ENCODE measurements around the gene GUSB.
A peak's percentile ranks its signal among the peaks of the same experiment; 100 is the strongest.

GUSB gene

DNA sequence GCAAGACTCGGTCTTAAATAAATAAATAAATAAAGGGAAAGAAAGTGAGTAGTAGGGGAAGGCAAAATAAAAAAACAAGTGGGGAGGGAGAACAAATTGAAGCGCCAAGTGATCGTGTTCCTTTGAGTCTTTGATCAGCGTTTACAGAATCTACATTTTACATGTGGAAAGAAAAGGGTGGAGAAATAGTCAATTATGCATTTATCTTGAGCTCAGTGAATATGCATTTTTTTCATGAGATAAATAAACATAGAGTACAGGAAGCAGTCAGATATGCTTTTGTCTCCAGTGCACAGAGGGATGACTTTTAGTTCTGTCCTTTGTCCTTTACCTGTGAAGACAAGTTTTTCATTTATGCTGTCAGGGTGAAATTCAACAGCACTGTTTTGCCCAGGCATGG lies 6.1 kb upstream of the GUSB start:
- Histone ChIP-seq H3K4me3 (ENCODE audit: control insufficient read depth in 1 of 7, extremely low read depth in 1 of 7, insufficient read depth in 4 of 7, low read depth in 2 of 7, low read length in 6 of 7) (no peak overlapping the region), H3K27me3 (replicated peaks in 2 of 5; ENCODE audit: control insufficient read depth in 4 of 5, insufficient read depth in 5 of 5, low read length in 4 of 5) (no peaks in the 10 kb centered on the region), H3K27ac (ENCODE audit: insufficient read depth in 1 of 2, low read depth in 1 of 2, low read length in 2 of 2, poor library complexity in 1 of 2, severe bottlenecking in 2 of 2) (no peak overlapping the region), H3K9me3 (ENCODE audit: control extremely low read depth in 1 of 5, control insufficient read depth in 4 of 5, insufficient read depth in 2 of 5, low read depth in 1 of 5, low read length in 4 of 5) (no peaks in the 10 kb centered on the region), H3K36me3 (ENCODE audit: control insufficient read depth in 4 of 4, insufficient read depth in 4 of 4, low read length in 3 of 4) (no peaks in the 10 kb centered on the region), H3K4me1 (ENCODE audit: control extremely low read depth in 1 of 4, control insufficient read depth in 4 of 4, insufficient read depth in 4 of 4, low read length in 3 of 4) (peaks cover 0 to 3% (median 1%) of the 10 kb centered on the region in 4 experiments)
- DNase-seq: no peak
- ChIA-PET POLR2A (interaction anchor here (0.6 kb wide), 1 partner anchor 127 kb away, joined by 3 read pairs; the partner anchor contains the start of gene CRCP), CTCF (no interaction called here)
- WGBS (ENCODE audit: insufficient coverage): 100% methylated on average over 4 of the region's 4 CpGs

DNA sequence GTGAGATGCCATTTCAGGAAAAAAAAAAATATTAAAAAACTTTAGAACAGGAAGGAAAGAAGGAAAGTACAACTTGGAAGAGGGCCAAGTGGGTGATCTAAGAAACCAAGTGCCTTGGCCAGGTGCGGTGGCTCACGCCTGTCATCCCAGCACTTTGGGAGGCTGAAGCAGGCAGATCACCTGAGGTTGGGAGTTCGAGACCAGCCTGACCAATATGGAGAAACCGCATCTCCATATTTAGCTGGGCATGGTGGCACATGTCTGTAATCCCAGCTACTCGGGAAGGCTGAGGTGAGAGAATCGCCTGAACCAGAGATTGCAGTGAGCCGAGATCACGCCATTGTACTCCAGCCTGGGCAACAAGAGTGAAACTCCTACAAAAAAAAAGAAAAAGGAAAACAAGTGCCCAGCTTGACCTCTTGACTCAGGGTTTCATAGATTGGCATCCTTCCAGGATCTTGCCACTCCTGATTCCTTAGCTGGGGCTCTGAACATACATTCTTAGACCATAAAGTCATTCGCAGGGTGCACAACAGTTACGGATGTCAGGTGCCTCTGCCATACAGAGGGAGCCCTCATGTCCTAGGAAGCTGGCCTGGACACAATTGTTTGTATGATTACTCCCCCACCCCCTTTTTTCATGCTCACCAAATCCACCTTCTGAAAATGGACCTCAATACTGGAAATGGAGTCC lies 2.1 kb upstream of the GUSB start:
- Histone ChIP-seq H3K27ac (ENCODE audit: insufficient read depth in 1 of 2, low read depth in 1 of 2, low read length in 2 of 2, poor library complexity in 1 of 2, severe bottlenecking in 2 of 2) (no peak overlapping the region), H3K27me3 (replicated peaks in 2 of 5; ENCODE audit: control insufficient read depth in 4 of 5, insufficient read depth in 5 of 5, low read length in 4 of 5) (no peaks in the 10 kb centered on the region), H3K4me1 (ENCODE audit: control extremely low read depth in 1 of 4, control insufficient read depth in 4 of 4, insufficient read depth in 4 of 4, low read length in 3 of 4) (peaks cover 0 to 21% (median 16%) of the 10 kb centered on the region in 4 experiments), H3K9me3 (ENCODE audit: control extremely low read depth in 1 of 5, control insufficient read depth in 4 of 5, insufficient read depth in 2 of 5, low read depth in 1 of 5, low read length in 4 of 5) (no peaks in the 10 kb centered on the region), H3K4me3 (ENCODE audit: control insufficient read depth in 1 of 7, extremely low read depth in 1 of 7, insufficient read depth in 4 of 7, low read depth in 2 of 7, low read length in 6 of 7) (no peak overlapping the region), H3K36me3 (ENCODE audit: control insufficient read depth in 4 of 4, insufficient read depth in 4 of 4, low read length in 3 of 4) (peaks cover 0 to 8% (median 6%) of the 10 kb centered on the region in 4 experiments)
- ChIA-PET POLR2A (no interaction called here), CTCF (no interaction called here)
- 97% methylated on average over 10 of the region's 10 CpGs for WGBS (ENCODE audit: insufficient coverage)
- no peak for DNase-seq

DNA sequence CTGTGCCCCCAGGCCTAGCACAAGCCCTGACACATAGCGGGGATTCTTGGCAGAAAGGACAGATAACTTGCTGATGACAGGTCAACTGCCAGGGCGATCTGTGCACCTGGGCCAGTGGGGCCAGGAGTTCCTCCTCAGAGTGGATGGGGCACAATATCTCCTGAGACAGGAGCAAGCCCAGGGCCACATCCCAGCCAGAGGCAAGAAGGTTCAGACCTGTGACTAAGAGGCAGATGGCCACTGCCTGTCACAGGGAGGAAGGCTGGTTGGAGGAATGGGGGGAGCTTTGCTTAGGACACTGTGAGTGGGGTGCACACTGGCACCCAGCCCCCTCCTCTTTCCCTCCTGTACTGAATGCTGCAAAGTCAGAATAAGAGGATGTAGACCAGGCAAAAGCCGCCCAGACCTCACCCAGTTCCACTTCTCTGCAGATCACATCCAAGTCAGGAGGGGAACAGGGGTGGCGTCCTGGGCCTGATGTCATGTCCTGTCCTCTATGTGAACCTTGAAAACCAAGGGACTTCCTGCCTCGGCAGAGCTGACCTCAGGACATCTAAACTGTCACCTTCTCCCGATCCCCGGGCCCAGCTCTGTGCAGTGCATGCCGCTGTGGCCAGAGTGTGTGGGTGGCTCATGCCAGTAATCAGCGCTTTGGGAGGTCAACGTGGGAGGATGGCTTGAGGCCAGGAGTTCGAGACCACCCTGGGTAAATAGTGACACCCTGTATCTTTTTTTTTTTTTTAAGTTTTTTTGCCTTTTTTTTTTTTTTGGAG lies 1.3 kb downstream of the GUSB start:
- no peaks in the 10 kb centered on the region for H3K27me3 ChIP-seq (replicated peaks in 2 of 5; ENCODE audit: control insufficient read depth in 4 of 5, insufficient read depth in 5 of 5, low read length in 4 of 5)
- H3K4me3 ChIP-seq (ENCODE audit: control insufficient read depth in 1 of 7, extremely low read depth in 1 of 7, insufficient read depth in 4 of 7, low read depth in 2 of 7, low read length in 6 of 7): peak overlapping the region in 5 of 7 experiments; percentile 56 to 80 (median 79)
- H3K27ac ChIP-seq (ENCODE audit: insufficient read depth in 1 of 2, low read depth in 1 of 2, low read length in 2 of 2, poor library complexity in 1 of 2, severe bottlenecking in 2 of 2): peak overlapping the region in 1 of 2 experiments; percentile 39
- peaks cover 0 to 21% (median 16%) of the 10 kb centered on the region in 4 experiments for H3K4me1 ChIP-seq (ENCODE audit: control extremely low read depth in 1 of 4, control insufficient read depth in 4 of 4, insufficient read depth in 4 of 4, low read length in 3 of 4)
- DNase-seq: peak; percentile 48 to 92 (median 87)
- no peaks in the 10 kb centered on the region for H3K9me3 ChIP-seq (ENCODE audit: control extremely low read depth in 1 of 5, control insufficient read depth in 4 of 5, insufficient read depth in 2 of 5, low read depth in 1 of 5, low read length in 4 of 5)
- ChIA-PET POLR2A (interaction anchor here (0.7 kb wide), 1 partner anchor 513 kb away, joined by 3 read pairs; no protein-coding TSS in a partner anchor), CTCF (interaction anchor here (0.6 to 2.1 kb wide), 3 partner anchors 8 to 913 kb away, joined by 3 to 6 read pairs (median 3); no protein-coding TSS in a partner anchor)
- WGBS (ENCODE audit: insufficient coverage): 36% methylated on average over 9 of the region's 11 CpGs
- H3K36me3 ChIP-seq (ENCODE audit: control insufficient read depth in 4 of 4, insufficient read depth in 4 of 4, low read length in 3 of 4): peaks cover 0 to 23% (median 22%) of the 10 kb centered on the region in 4 experiments

DNA sequence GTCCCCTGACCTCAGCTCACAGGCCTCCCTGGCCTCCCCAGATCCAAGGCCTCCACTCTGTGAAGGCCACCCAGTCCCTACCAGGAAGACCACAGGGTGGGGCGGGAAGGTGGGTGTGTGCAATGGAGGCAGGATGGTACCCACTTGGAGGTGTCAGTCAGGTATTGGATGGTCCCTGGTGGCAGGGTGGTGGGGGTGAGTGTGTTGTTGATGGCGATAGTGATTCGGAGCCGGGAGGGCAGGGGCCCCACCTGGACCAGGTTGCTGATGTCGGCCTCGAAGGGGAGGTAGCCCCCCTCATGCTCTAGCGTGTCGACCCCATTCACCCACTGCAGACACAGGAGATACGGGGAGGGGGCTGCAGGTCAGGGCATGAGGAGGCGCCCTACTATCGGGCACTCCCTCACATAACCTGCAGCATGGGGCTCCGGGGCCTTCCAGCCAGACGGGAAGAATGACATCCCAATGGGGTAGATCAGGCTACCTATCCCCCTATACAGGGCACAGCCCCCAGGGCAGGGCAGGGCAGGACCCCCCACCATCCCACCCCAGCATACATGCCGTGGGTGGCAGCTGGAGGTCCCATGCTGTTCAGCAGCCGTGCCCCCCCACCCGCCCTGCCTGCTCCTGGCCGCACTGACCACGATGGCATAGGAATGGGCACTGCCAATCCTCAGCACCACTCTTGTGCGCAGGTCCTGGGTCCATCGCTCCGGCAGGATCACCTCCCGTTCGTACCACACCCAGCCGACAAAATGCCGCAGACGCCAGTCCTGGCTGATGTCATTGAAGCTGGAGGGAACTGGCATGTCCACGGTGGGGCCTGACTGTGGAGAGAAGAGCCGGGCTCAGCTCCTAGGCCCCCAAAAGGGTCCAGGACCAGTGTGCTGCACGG lies 2.2 kb downstream of the GUSB start:
- Histone ChIP-seq H3K27me3 (replicated peaks in 2 of 5; ENCODE audit: control insufficient read depth in 4 of 5, insufficient read depth in 5 of 5, low read length in 4 of 5) (no peaks in the 10 kb centered on the region), H3K27ac (ENCODE audit: insufficient read depth in 1 of 2, low read depth in 1 of 2, low read length in 2 of 2, poor library complexity in 1 of 2, severe bottlenecking in 2 of 2) (peak overlapping the region in 1 of 2 experiments; percentile 25), H3K9me3 (ENCODE audit: control extremely low read depth in 1 of 5, control insufficient read depth in 4 of 5, insufficient read depth in 2 of 5, low read depth in 1 of 5, low read length in 4 of 5) (no peaks in the 10 kb centered on the region), H3K4me3 (ENCODE audit: control insufficient read depth in 1 of 7, extremely low read depth in 1 of 7, insufficient read depth in 4 of 7, low read depth in 2 of 7, low read length in 6 of 7) (peak overlapping the region in 2 of 7 experiments; percentile 78 to 79), H3K36me3 (ENCODE audit: control insufficient read depth in 4 of 4, insufficient read depth in 4 of 4, low read length in 3 of 4) (peaks cover 2 to 30% (median 26%) of the 10 kb centered on the region in 4 experiments), H3K4me1 (ENCODE audit: control extremely low read depth in 1 of 4, control insufficient read depth in 4 of 4, insufficient read depth in 4 of 4, low read length in 3 of 4) (peaks cover 0 to 21% (median 16%) of the 10 kb centered on the region in 4 experiments)
- CTCF ChIA-PET: interaction anchor here (2.1 kb wide), 1 partner anchor 7 kb away, joined by 6 read pairs; no protein-coding TSS in a partner anchor
- POLR2A ChIA-PET: no interaction called here
- DNase-seq: no peak
- WGBS (ENCODE audit: insufficient coverage): 95% methylated on average over 23 of the region's 29 CpGs

DNA sequence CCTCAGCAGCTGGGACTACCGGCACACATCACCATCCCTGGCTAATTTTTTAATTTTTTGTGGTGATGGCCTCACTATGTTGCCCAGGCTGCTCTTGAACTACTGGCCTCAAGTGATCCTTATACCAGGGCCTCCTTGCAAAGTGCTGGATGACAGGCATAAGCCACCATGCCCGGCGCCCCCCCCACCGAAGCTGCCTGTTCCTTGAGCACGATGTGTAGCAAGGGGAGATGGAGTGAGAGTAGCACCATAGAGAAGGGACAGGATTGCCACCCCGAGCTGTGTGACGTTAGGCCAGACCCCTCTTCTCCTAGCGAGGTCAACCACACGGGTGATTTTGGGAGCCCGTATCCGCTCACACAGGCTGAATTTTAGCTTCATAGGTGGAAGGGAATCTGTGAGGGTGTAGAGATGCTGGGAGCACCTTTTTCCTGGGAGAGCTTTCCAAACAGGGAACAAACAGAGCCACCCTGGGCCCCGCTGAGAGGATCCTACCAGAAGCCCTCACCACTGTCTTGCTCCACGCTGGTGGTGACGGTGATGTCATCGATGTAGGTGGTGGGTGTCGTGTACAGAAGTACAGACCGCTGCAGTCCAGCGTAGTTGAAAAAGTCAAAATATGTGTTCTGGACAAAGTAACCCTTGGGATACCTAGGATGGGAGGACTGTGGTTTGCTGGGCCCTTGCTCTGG lies 3.0 kb downstream of the GUSB start:
- H3K27me3 ChIP-seq (replicated peaks in 2 of 5; ENCODE audit: control insufficient read depth in 4 of 5, insufficient read depth in 5 of 5, low read length in 4 of 5): no peaks in the 10 kb centered on the region
- H3K9me3 ChIP-seq (ENCODE audit: control extremely low read depth in 1 of 5, control insufficient read depth in 4 of 5, insufficient read depth in 2 of 5, low read depth in 1 of 5, low read length in 4 of 5): no peaks in the 10 kb centered on the region
- ChIA-PET POLR2A (no interaction called here), CTCF (interaction anchor here (1.4 kb wide), 1 partner anchor 10 kb away, joined by 5 read pairs; no protein-coding TSS in a partner anchor)
- 99% methylated on average over 14 of the region's 18 CpGs for WGBS (ENCODE audit: insufficient coverage)
- H3K4me1 ChIP-seq (ENCODE audit: control extremely low read depth in 1 of 4, control insufficient read depth in 4 of 4, insufficient read depth in 4 of 4, low read length in 3 of 4): peaks cover 0 to 21% (median 16%) of the 10 kb centered on the region in 4 experiments
- H3K4me3 ChIP-seq (ENCODE audit: control insufficient read depth in 1 of 7, extremely low read depth in 1 of 7, insufficient read depth in 4 of 7, low read depth in 2 of 7, low read length in 6 of 7): no peak overlapping the region
- no peak for DNase-seq
- peak overlapping the region in 1 of 2 experiments; percentile 25 for H3K27ac ChIP-seq (ENCODE audit: insufficient read depth in 1 of 2, low read depth in 1 of 2, low read length in 2 of 2, poor library complexity in 1 of 2, severe bottlenecking in 2 of 2)
- H3K36me3 ChIP-seq (ENCODE audit: control insufficient read depth in 4 of 4, insufficient read depth in 4 of 4, low read length in 3 of 4): peaks cover 3 to 38% (median 31%) of the 10 kb centered on the region in 4 experiments

DNA sequence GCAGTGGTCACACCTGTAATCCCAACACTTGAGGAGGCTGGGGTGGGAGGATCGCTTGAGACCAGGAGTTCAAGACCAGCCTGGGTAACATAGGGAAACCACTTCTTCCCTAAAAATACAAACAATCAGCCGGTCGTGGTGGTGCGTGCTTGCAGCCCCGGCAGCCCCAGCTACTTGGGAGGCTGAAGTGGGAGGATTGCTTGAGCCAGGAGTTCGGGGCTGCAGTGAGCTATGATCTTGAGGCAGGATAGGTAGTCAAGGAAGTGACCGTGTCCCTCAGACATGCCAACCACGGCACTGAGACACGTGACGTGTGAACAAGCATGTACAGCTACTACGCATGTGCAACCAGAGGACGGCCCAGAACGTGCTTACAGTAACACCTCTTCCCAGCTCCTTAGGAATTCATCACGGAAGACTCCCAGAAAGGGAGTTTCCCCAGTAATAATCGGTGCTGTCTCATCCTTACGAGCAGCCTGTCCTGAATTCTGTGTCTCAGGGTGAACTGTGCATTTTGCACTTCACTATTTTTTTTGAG lies 5.3 kb downstream of the GUSB start:
- H3K27me3 ChIP-seq (replicated peaks in 2 of 5; ENCODE audit: control insufficient read depth in 4 of 5, insufficient read depth in 5 of 5, low read length in 4 of 5): no peaks in the 10 kb centered on the region
- WGBS (ENCODE audit: insufficient coverage): 98% methylated on average over 16 of the region's 16 CpGs
- H3K9me3 ChIP-seq (ENCODE audit: control extremely low read depth in 1 of 5, control insufficient read depth in 4 of 5, insufficient read depth in 2 of 5, low read depth in 1 of 5, low read length in 4 of 5): no peaks in the 10 kb centered on the region
- H3K4me1 ChIP-seq (ENCODE audit: control extremely low read depth in 1 of 4, control insufficient read depth in 4 of 4, insufficient read depth in 4 of 4, low read length in 3 of 4): peaks cover 0 to 14% (median 11%) of the 10 kb centered on the region in 4 experiments
- ChIA-PET CTCF (interaction anchor here (0.8 kb wide), 1 partner anchor 14 kb away, joined by 3 read pairs; no protein-coding TSS in a partner anchor), POLR2A (no interaction called here)
- no peak overlapping the region for H3K4me3 ChIP-seq (ENCODE audit: control insufficient read depth in 1 of 7, extremely low read depth in 1 of 7, insufficient read depth in 4 of 7, low read depth in 2 of 7, low read length in 6 of 7)
- H3K27ac ChIP-seq (ENCODE audit: insufficient read depth in 1 of 2, low read depth in 1 of 2, low read length in 2 of 2, poor library complexity in 1 of 2, severe bottlenecking in 2 of 2): no peak overlapping the region
- peaks cover 8 to 58% (median 46%) of the 10 kb centered on the region in 4 experiments for H3K36me3 ChIP-seq (ENCODE audit: control insufficient read depth in 4 of 4, insufficient read depth in 4 of 4, low read length in 3 of 4)
- DNase-seq: no peak

Measured in common myeloid progenitor, CD34-positive (primary cell).